ENCODE results near the gene ANKRD35.
"Not testable (repeated sequence)": the region's sequence is repeated elsewhere in the genome, so short reads cannot be mapped to it uniquely, and the experiment has no call there.

Gene ANKRD35

GRCh38 chr1:145845144-145845513, 40.5 kb downstream of the ANKRD35 start:
- DNase-seq (ENCODE audit: extremely low read depth, low read depth) = no peak
- TF ChIP-seq CTCF (IDR thresholded peaks at IDR 0.05; ENCODE audit: low read depth, low read length, missing control alignments) = no peak
- peak overlapping the region; percentile 46 for H3K4me3 ChIP-seq (replicated peaks; ENCODE audit: low read depth, low read length)

- no peak overlapping the region for H3K4me3 ChIP-seq (replicated peaks; ENCODE audit: low read depth, low read length)
- TF ChIP-seq CTCF (IDR thresholded peaks at IDR 0.05; ENCODE audit: low read depth, low read length, missing control alignments) = no peak
- no peak for DNase-seq (ENCODE audit: extremely low read depth, low read depth)
Observed at GRCh38 chr1:145843031-145843430, 42.6 kb downstream of the ANKRD35 start.

GRCh38 chr1:145837656-145838055, 48.0 kb downstream of the ANKRD35 start:
- no peak for TF ChIP-seq CTCF (IDR thresholded peaks at IDR 0.05; ENCODE audit: low read depth, low read length, missing control alignments)

GRCh38 chr1:145830810-145831209, 54.9 kb downstream of the ANKRD35 start:
- not testable (repeated sequence) for H3K4me3 ChIP-seq (replicated peaks; ENCODE audit: low read depth, low read length)

More at GRCh38 chr1:145837656-145838055, 48.0 kb downstream of the ANKRD35 start:
- no peak for DNase-seq (ENCODE audit: extremely low read depth, low read depth)
- no peak overlapping the region for H3K4me3 ChIP-seq (replicated peaks; ENCODE audit: low read depth, low read length)

GRCh38 chr1:145828367-145829026, 57.2 kb downstream of the ANKRD35 start:
- TF ChIP-seq CTCF (IDR thresholded peaks at IDR 0.05; ENCODE audit: low read depth, low read length, missing control alignments) = no peak
- no peak overlapping the region for H3K4me3 ChIP-seq (replicated peaks; ENCODE audit: low read depth, low read length)
- DNase-seq (ENCODE audit: extremely low read depth, low read depth) = no peak

More at GRCh38 chr1:145830810-145831209, 54.9 kb downstream of the ANKRD35 start:
- DNase-seq (ENCODE audit: extremely low read depth, low read depth) = not testable (repeated sequence)

- no peak overlapping the region for H3K4me3 ChIP-seq (replicated peaks; ENCODE audit: low read depth, low read length)
- no peak for TF ChIP-seq CTCF (IDR thresholded peaks at IDR 0.05; ENCODE audit: low read depth, low read length, missing control alignments)
- no peak for DNase-seq (ENCODE audit: extremely low read depth, low read depth)
Observed at GRCh38 chr1:145827966-145828365, 57.7 kb downstream of the ANKRD35 start.

- H3K4me3 ChIP-seq (replicated peaks; ENCODE audit: low read depth, low read length) = no peak overlapping the region; the same call in 1 of the 2 replicates
- no peak for TF ChIP-seq CTCF (IDR thresholded peaks at IDR 0.05; ENCODE audit: low read depth, low read length, missing control alignments)
- DNase-seq (ENCODE audit: extremely low read depth, low read depth) = no peak
Observed at GRCh38 chr1:145826030-145826429, 59.6 kb downstream of the ANKRD35 start.

Data from HFF-Myc (cell line).